COLO668 (cell line): ENCODE data around the gene NRROS.
"Not testable (repeated sequence)": the region's sequence is repeated elsewhere in the genome, so short reads cannot be mapped to it uniquely, and the experiment has no call there.

Experiments
- DNase-seq: peaks from one replicate; lab custom pipeline; 2025; ENCODE audit not compliant: unreplicated experiment; lab: John Stamatoyannopoulos, UW

Gene NRROS

GRCh38 chr3:196639483-196640296 lies at the start of gene NRROS:
NRROS (plus strand) TSS chr3:196639694; CDS start chr3:196654540, 14,846 bp downstream.
- peak; percentile 49 for DNase-seq

- DNase-seq = no peak
Measured at GRCh38 chr3:196590279-196590678, 49.2 kb upstream of the NRROS start.

- DNase-seq = no peak
Measured at GRCh38 chr3:196596355-196596754, 43.1 kb upstream of the NRROS start.

- not testable (repeated sequence) for DNase-seq
Measured at GRCh38 chr3:196597971-196598733, 41.3 kb upstream of the NRROS start.

GRCh38 chr3:196599734-196600128 lies 39.8 kb upstream of the NRROS start:
- no peak for DNase-seq

- no peak for DNase-seq
Measured at GRCh38 chr3:196600359-196600758, 39.1 kb upstream of the NRROS start.

GRCh38 chr3:196602673-196603072 lies 36.8 kb upstream of the NRROS start:
- DNase-seq = no peak

GRCh38 chr3:196603683-196604082 lies 35.8 kb upstream of the NRROS start:
- no peak for DNase-seq

- DNase-seq = peak; percentile 25
Measured at GRCh38 chr3:196604548-196604947, 34.9 kb upstream of the NRROS start.

GRCh38 chr3:196608693-196609092 lies 30.8 kb upstream of the NRROS start:
- no peak for DNase-seq

GRCh38 chr3:196609343-196609775 lies 30.1 kb upstream of the NRROS start:
- peak; percentile 76 for DNase-seq

GRCh38 chr3:196609805-196610515 lies 29.5 kb upstream of the NRROS start:
- DNase-seq = no peak

GRCh38 chr3:196611761-196612483 lies 27.6 kb upstream of the NRROS start:
- DNase-seq = no peak

- not testable (repeated sequence) for DNase-seq
Measured at GRCh38 chr3:196615234-196615633, 24.3 kb upstream of the NRROS start.

- DNase-seq = no peak
Measured at GRCh38 chr3:196617256-196617655, 22.2 kb upstream of the NRROS start.

GRCh38 chr3:196619223-196619622 lies 20.3 kb upstream of the NRROS start:
- no peak for DNase-seq

- DNase-seq = not testable (repeated sequence)
Measured at GRCh38 chr3:196619627-196620026, 19.9 kb upstream of the NRROS start.

GRCh38 chr3:196620161-196620604 lies 19.3 kb upstream of the NRROS start:
- DNase-seq = no peak

- DNase-seq = no peak
Measured at GRCh38 chr3:196620684-196621083, 18.8 kb upstream of the NRROS start.

GRCh38 chr3:196621611-196622010 lies 17.9 kb upstream of the NRROS start:
- no peak for DNase-seq
